CD4-positive, alpha-beta T cell treated with Interleukin-4 for 1 hour (primary cell): ENCODE measurements around the gene TSEN54.

Experiments used
- DNase-seq, 2 donors: peaks; one replicate each; pipeline ENCODE4 v3.0.0-alpha.2; 2020 to 2022

The TSEN54 gene

GRCh38 chr17:75568412-75569255 is 52.3 kb downstream of the TSEN54 start:
- DNase-seq, result no peak

DNA sequence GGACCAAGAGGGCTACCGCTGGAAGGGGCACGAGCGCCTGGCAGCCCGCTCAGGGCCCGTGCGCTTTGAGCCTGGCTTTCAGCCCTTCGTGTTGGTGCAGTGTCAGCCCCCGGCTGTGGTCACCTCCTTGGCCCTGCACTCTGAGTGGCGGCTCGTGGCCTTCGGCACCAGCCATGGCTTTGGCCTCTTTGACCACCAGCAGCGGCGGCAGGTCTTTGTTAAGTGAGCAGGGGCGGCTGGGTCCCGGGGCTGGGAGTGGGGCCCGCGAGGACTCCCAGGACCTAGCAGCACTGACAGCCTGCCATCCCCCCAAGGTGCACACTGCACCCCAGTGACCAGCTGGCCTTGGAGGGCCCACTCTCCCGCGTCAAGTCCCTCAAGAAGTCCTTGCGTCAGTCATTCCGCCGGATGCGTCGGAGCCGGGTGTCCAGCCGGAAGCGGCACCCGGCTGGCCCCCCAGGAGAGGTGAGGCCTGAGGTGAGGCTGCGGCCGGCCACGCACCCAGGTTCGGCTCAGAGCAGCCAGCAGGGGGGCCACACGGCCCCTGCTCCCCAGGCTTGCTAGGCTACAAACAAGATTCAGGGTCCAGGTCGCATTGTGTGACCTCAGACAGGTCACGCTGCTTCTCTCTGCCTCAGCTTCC is 53.8 kb downstream of the TSEN54 start:
- DNase-seq, result no peak

DNA sequence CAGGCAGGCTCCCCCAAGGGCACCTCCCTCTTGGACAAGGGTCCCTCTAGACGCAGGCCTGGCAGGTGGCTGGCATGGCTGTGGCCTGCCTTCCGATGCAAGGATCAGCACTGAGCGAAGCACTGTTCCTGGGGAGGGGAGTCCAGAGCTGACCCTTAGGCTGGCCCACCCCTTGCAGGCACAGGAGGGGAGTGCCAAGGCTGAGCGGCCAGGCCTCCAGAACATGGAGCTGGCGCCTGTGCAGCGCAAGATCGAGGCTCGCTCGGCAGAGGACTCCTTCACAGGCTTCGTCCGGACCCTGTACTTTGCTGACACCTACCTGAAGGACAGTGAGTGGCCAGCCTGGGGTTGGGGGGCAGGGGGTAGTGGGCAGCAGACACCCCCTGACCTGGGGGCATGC is 54.4 kb downstream of the TSEN54 start:
- no peak for DNase-seq

GRCh38 chr17:75571197-75571884 is 55.0 kb downstream of the TSEN54 start:
- DNase-seq, result peak; percentile 37 to 88

DNA sequence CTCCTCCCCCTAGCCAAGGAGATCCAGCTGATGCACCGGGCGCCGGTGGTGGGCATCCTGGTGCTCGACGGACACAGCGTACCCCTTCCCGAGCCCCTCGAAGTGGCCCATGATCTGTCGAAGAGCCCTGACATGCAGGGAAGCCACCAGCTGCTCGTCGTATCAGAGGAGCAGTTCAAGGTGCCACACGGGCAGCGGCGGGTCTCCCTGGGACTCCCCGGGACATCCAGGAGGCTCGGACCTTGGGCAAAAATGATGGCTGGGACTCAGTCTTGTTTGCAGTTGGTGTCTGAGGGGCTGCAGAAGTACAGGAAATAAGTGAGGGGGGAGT is 55.5 kb downstream of the TSEN54 start:
- DNase-seq, result no peak

GRCh38 chr17:75572713-75573539 is 56.6 kb downstream of the TSEN54 start:
- DNase-seq, result no peak

DNA sequence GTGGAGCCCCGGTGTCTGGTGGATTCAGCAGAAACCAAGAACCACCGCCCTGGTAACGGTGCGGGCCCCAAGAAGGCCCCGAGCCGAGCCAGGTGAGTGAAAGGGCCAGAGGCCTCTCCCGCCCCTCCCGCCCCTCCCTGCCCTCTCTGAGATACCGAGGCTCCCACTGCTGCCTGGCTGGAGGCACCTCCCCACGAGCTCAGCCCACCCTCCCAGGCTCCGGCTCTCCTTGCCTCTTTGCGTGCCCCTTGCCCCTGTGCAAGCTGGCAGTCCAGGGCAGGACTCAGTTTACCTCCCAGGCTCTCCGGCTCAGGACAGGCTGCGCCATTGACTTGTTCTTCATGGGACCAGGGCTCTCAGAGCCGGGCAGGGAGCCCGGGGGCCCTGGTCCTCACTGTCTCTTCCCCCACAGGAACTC is 57.2 kb downstream of the TSEN54 start:
- DNase-seq, result no peak

DNA sequence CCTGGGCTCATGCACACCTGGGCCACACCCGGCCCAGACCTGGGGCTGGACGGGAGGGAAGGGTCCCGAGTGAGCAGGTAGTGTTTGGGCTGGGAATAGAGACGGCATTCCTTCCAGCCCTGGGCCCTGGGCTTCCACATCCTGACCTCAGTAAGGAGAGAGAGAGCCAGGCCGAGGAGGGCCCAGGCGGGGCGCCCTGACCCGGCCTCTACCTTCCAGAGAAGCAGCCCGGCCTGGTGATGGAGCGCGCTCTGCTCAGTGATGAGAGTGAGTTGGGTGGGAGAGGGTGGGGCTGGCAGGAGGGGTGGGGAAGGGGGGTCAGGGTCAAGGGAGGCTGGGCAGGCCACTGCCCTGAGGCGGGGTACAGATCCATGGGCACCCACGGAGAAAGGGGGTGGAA is 57.7 kb downstream of the TSEN54 start:
- no peak for DNase-seq
